Activated CD8-positive, alpha-beta T cell treated with anti-CD3 and anti-CD28 coated beads for 36 hours (primary cell): ENCODE data around the gene PRKCZ. TPM values are rescaled to one million over a fixed set of nuclear protein-coding genes. Genes with fewer than 3 reads are reported as not detected.

Source experiments
- ATAC-seq: fragments of 200-7000 bp; cut with Tn5 transposase; one replicate; pipeline ENCODE4 v1.10.0; 2021; ENCODE audit warnings: mild to moderate bottlenecking, moderate library complexity
- CTCF ChIA-PET: fragments of 350-600 bp; sonication (Branson Sonifier 250); formaldehyde crosslinking; loops from one replicate; lab custom pipeline; 2021; ENCODE audit warnings: antibody characterized with exemption; lab: Charles Lee
- POLR2A ChIA-PET: fragments of 350-600 bp; sonication (Branson Sonifier 250); formaldehyde crosslinking; loops from one replicate; lab custom pipeline; 2021; ENCODE audit warnings: antibody characterized with exemption; lab: Charles Lee
- DNase-seq: peaks from one replicate; pipeline ENCODE4 v3.0.0-alpha.2; 2020
- H3K27ac Mint-ChIP-seq: one replicate; pipeline ENCODE4 v1.8.0; 2021; ENCODE audit warnings: mild to moderate bottlenecking, mixed read lengths
- H3K27me3 Mint-ChIP-seq: one replicate; pipeline ENCODE4 v1.8.0; 2021; ENCODE audit warnings: mixed read lengths
- H3K36me3 Mint-ChIP-seq: one replicate; pipeline ENCODE4 v1.8.0; 2021; ENCODE audit warnings: low read depth, mixed read lengths
- H3K4me1 Mint-ChIP-seq: one replicate; pipeline ENCODE4 v1.8.0; 2021; ENCODE audit warnings: low read depth, mixed read lengths
- H3K4me3 Mint-ChIP-seq: one replicate; pipeline ENCODE4 v1.8.0; 2021; ENCODE audit warnings: mild to moderate bottlenecking, moderate library complexity, mixed read lengths
- H3K9me3 Mint-ChIP-seq: one replicate; pipeline ENCODE4 v1.8.0; 2021; ENCODE audit warnings: mixed read lengths
- intact Hi-C: fragments of 100-400 bp; cut with micrococcal nuclease; formaldehyde crosslinking; loops from one replicate; pipeline ENCODE4 v1.10.0; 2022
- total RNA-seq, 2 experiments: library from RNA; stranded (reverse); gene quantifications; one replicate each; pipeline ENCODE4 v1.2.3, GENCODE V29; 2021
- TF ChIP-seq, protein P1 (sequence below): fragments of 200-600 bp; IDR thresholded peaks from one replicate; pipeline ENCODE4 v1.8.0; 2022; ENCODE audit warnings: antibody characterized with exemption, mild to moderate bottlenecking

PRKCZ gene
- total RNA-seq, 2 experiments from 2014 or later, result 15.4 to 15.7 TPM

DNA sequence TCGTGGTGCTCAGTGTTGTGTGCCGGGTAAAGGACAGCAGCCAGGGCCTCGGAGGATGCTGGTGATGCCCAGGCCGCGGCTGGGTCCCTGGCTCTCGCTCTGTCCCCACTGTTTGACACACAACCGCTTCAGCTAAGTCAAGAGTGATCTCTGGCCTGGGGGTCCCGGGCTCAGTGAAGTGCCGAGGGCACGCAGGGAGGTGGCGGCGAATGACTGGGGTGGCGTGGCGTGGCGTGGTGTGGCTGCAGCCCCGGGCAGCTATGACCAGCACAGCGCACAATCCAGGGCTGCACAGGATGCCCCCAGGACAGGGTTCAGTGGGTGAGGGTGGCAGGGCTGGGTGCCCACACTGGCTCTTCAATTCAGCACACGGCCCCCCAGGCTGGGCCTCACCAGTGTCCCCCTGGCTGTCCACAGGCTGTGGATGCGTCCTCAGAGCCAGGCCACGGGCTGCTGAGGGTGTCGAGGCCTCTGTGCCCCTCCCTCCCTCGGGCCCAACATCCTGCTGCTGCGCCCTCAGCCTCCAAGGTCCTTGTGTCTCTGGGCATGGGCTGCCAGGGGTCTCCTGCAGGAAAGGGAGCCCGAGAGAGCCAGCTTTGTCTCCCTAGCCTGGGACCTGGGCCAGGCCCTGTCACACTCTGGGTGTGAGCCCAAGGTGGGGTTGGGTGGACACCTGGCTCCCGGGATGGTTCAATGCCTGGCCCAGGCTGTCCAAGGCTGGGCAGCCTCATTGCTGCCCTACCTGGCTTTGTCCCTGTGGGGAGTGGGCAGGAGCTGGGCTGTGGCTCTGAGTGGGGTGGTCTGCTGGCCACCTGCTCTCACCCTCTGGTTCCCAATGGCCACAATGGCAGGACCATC lies 165.9 kb downstream of the PRKCZ start:
- ChIA-PET POLR2A (interaction anchor here (1.3 kb wide), 1 partner anchor 19 kb away, joined by 3 read pairs; no protein-coding TSS in a partner anchor), CTCF (no interaction called here)
- DNase-seq (no peak), ATAC-seq (no peak)
- Mint-ChIP-seq H3K4me1 (peaks cover 4% of the 10 kb centered on the region), H3K9me3 (no peaks in the 10 kb centered on the region), H3K4me3 (no peak overlapping the region), H3K27ac (no peak overlapping the region), H3K27me3 (no peaks in the 10 kb centered on the region), H3K36me3 (no peaks in the 10 kb centered on the region)
- intact Hi-C loops, result no loop called here
- TF ChIP-seq, protein P1, sequence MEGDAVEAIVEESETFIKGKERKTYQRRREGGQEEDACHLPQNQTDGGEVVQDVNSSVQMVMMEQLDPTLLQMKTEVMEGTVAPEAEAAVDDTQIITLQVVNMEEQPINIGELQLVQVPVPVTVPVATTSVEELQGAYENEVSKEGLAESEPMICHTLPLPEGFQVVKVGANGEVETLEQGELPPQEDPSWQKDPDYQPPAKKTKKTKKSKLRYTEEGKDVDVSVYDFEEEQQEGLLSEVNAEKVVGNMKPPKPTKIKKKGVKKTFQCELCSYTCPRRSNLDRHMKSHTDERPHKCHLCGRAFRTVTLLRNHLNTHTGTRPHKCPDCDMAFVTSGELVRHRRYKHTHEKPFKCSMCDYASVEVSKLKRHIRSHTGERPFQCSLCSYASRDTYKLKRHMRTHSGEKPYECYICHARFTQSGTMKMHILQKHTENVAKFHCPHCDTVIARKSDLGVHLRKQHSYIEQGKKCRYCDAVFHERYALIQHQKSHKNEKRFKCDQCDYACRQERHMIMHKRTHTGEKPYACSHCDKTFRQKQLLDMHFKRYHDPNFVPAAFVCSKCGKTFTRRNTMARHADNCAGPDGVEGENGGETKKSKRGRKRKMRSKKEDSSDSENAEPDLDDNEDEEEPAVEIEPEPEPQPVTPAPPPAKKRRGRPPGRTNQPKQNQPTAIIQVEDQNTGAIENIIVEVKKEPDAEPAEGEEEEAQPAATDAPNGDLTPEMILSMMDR, result no peak

DNA sequence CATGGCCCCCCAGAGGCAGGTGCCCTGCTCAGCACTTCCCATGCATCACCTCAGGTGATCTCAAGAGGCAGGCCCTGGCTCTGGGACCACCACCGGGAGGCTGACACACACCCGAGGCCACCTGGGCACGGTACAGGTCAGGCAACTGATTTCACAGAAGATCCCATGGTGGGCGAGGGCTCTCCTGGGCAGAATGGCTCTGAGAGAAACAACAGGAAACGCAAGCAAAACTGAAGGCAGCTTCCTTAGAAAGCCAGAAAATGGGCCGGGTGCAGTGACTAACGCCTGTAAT lies 166.5 kb downstream of the PRKCZ start:
- Mint-ChIP-seq H3K4me1 (peaks cover 4% of the 10 kb centered on the region), H3K27me3 (no peaks in the 10 kb centered on the region), H3K27ac (no peak overlapping the region), H3K9me3 (no peaks in the 10 kb centered on the region), H3K4me3 (no peak overlapping the region), H3K36me3 (no peaks in the 10 kb centered on the region)
- DNase-seq (no peak), ATAC-seq (no peak)
- ChIA-PET CTCF (no interaction called here), POLR2A (interaction anchor here (0.9 to 1.3 kb wide), 2 partner anchors 8 to 18 kb away, joined by 3 read pairs; no protein-coding TSS in a partner anchor)
- intact Hi-C loops, result no loop called here
- TF ChIP-seq, protein P1, result no peak

DNA sequence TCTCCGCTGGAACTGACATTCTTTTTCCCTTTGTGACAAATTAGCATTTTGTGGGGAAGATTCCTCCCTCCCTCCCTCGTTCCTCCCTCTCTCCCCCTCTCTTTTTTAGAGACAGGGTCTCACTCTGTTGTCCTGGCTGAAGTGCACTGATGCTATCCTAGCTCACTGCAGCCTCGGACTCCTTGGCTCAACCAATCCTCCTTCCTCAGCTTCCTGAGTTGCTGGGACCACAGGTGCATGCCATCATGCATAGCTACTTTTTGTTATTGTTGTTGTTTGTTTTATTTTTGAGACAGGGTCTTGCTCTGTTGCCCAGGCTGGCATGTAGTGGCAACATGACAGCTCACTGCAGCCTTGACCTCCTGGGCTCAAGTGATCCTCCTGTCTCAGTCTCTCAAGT lies 171.1 kb downstream of the PRKCZ start:
- Mint-ChIP-seq H3K27me3 (peaks cover under 1% of the 10 kb centered on the region), H3K27ac (no peak overlapping the region), H3K4me3 (no peak overlapping the region), H3K36me3 (no peaks in the 10 kb centered on the region), H3K4me1 (peaks cover 1% of the 10 kb centered on the region), H3K9me3 (no peaks in the 10 kb centered on the region)
- ChIA-PET CTCF (no interaction called here), POLR2A (interaction anchor here (0.8 kb wide), 1 partner anchor 14 kb away, joined by 3 read pairs; no protein-coding TSS in a partner anchor)
- TF ChIP-seq, protein P1, result no peak
- intact Hi-C loops, result no loop called here
- ATAC-seq (no peak), DNase-seq (no peak)

DNA sequence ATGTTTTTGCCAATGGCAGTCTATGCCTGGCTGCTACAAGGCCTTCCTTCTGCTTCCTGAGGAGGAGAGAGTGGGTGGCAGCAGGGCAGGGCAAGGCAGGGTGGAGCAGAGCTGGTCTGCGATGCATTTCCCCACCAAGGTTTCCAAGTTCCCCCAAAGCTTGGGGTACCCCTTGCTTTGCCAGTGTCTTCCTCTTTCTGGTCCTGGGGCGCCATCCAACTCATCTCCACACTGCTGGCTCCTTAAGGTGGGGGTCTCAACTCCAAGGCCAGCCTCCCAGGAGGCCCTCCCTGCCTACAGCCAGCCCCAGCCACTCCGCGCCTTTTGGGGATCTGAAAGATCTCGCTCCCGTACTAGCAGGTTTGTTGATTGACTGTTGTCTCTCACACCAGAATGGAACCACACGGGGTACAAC lies 174.0 kb downstream of the PRKCZ start:
- POLR2A ChIA-PET, result interaction anchor here (0.9 to 2.3 kb wide), 6 partner anchors 10 to 88 kb away, joined by 3 to 12 read pairs (median 3); no protein-coding TSS in a partner anchor
- no peak overlapping the region for H3K4me3 Mint-ChIP-seq
- no peak for DNase-seq
- peaks cover 2% of the 10 kb centered on the region for H3K4me1 Mint-ChIP-seq
- CTCF ChIA-PET, result interaction anchor here (2.1 kb wide), 1 partner anchor 29 kb away, joined by 7 read pairs; the partner anchor contains the start of gene FAAP20
- no peak for ATAC-seq
- H3K27me3 Mint-ChIP-seq, result peaks cover 1% of the 10 kb centered on the region
- no peaks in the 10 kb centered on the region for H3K9me3 Mint-ChIP-seq
- TF ChIP-seq, protein P1, result no peak
- H3K36me3 Mint-ChIP-seq, result peaks cover 3% of the 10 kb centered on the region
- intact Hi-C loops, result no loop called here
- H3K27ac Mint-ChIP-seq, result no peak overlapping the region
